H1 (cell line): ENCODE results near the gene COBLL1. TPM values are rescaled to one million over a fixed set of nuclear protein-coding genes. Genes with fewer than 3 reads are reported as not detected.

Source experiments
- CTCF ChIA-PET: fragments of 300-600 bp; sonication (Branson Sonifier 250); formaldehyde crosslinking; loops from one replicate; lab custom pipeline; 2021; ENCODE audit not compliant: partially characterized antibody; lab: Charles Lee
- POLR2A ChIA-PET: fragments of 300-600 bp; sonication (Branson Sonifier 250); formaldehyde crosslinking; loops from one replicate; lab custom pipeline; 2021; ENCODE audit warnings: inconsistent platforms; ENCODE audit not compliant: partially characterized antibody; lab: Charles Lee
- DNase-seq, 2 experiments: peaks; one replicate each; pipeline versions ENCODE4 v3.0.0 to v3.0.0-alpha.2; 2010 to 2022; ENCODE audit warnings: low spot score in 2 of 2, low read depth in 1 of 2, mixed read lengths in 1 of 2
- FAIRE-seq: peaks from 2 replicates; lab custom pipeline; 2011; peaks lifted over from hg19 to GRCh38; lab: Jason Lieb, UNC
- H2AFZ ChIP-seq: 2 replicates; pipeline ENCODE4 v1.8.1; 2012; ENCODE audit warnings: low read length, inconsistent platforms
- H2AK5ac ChIP-seq: 2 replicates; pipeline ENCODE4 v1.6.1; 2013; ENCODE audit warnings: low read depth, low read length
- H2BK120ac ChIP-seq: replicated peaks from 2 replicates; pipeline ENCODE3; 2013; ENCODE audit warnings: low read depth, low read length, inconsistent platforms
- H2BK12ac ChIP-seq: 2 replicates; pipeline ENCODE4 v1.6.1; 2013; ENCODE audit warnings: low read depth, low read length
- H2BK15ac ChIP-seq: 2 replicates; pipeline ENCODE4 v1.6.1; 2013; ENCODE audit warnings: low read length
- H2BK20ac ChIP-seq: 2 replicates; pipeline ENCODE4 v1.6.1; 2013; ENCODE audit warnings: low read length
- H2BK5ac ChIP-seq: 2 replicates; pipeline ENCODE4 v1.6.1; 2013; ENCODE audit warnings: low read depth, low read length
- H3K14ac ChIP-seq: 2 replicates; pipeline ENCODE4 v1.6.1; 2013; ENCODE audit warnings: inconsistent platforms; ENCODE audit not compliant: insufficient read length
- H3K18ac ChIP-seq: 2 replicates; pipeline ENCODE4 v1.6.1; 2013; ENCODE audit warnings: low read length; ENCODE audit errors: extremely low read depth
- H3K23ac ChIP-seq: 2 replicates; pipeline ENCODE4 v1.6.1; 2013; ENCODE audit warnings: inconsistent platforms; ENCODE audit not compliant: insufficient read length
- H3K23me2 ChIP-seq: 2 replicates; pipeline ENCODE4 v1.6.1; 2013; ENCODE audit warnings: low read depth, low read length
- H3K27ac ChIP-seq: 2 replicates; pipeline ENCODE4 v1.6.1; 2011; ENCODE audit warnings: low read depth, low read length, inconsistent platforms
- H3K27me3 ChIP-seq, 4 experiments: replicated peaks in 1 of 4; 1 replicate in 1 of 4; 2 replicates in 3 of 4; pipeline versions ENCODE4 v1.6.1 to v1.8.1; 2011 to 2013; ENCODE audit warnings: low read length in 3 of 4, mild to moderate bottlenecking in 3 of 4, inconsistent platforms in 2 of 4, mixed read lengths in 2 of 4, moderate library complexity in 1 of 4; ENCODE audit not compliant: control insufficient read depth in 3 of 4, insufficient read depth in 3 of 4; ENCODE audit errors: extremely low read depth in 1 of 4
- H3K36me3 ChIP-seq, 4 experiments: 2 replicates each; pipeline versions ENCODE4 v1.6.1 to v1.8.1; 2011 to 2013; ENCODE audit warnings: mild to moderate bottlenecking in 4 of 4, low read length in 3 of 4, moderate library complexity in 2 of 4, control low read depth in 1 of 4, inconsistent platforms in 1 of 4; ENCODE audit not compliant: insufficient read depth in 4 of 4, control insufficient read depth in 2 of 4
- H3K4ac ChIP-seq: replicated peaks from 2 replicates; pipeline ENCODE3; 2013; ENCODE audit warnings: low read length, low read depth, mixed read lengths, inconsistent platforms; ENCODE audit not compliant: insufficient read length
- H3K4me1 ChIP-seq, 4 experiments: replicated peaks in 1 of 4; 1 replicate in 1 of 4; 2 replicates in 3 of 4; pipeline versions ENCODE4 v1.6.1 to v1.8.1; 2011 to 2013; ENCODE audit warnings: low read length in 3 of 4, inconsistent platforms in 2 of 4, mixed read lengths in 1 of 4; ENCODE audit not compliant: insufficient read depth in 4 of 4, control insufficient read depth in 3 of 4
- H3K4me2 ChIP-seq, 2 experiments: 2 replicates each; pipeline versions ENCODE4 v1.6.1 to v1.8.1; 2011 to 2013; ENCODE audit warnings: low read depth in 2 of 2, low read length in 2 of 2, control low read depth in 1 of 2, inconsistent platforms in 1 of 2, mild to moderate bottlenecking in 1 of 2; ENCODE audit not compliant: insufficient read depth in 1 of 2
- H3K4me3 ChIP-seq, 4 experiments: fragments of 200-600, 300-600 bp in 1 of 4; sonication (generic), shearing (Covaris generic), sonication (Bioruptor Twin) in 1 of 4; 2 replicates each; pipeline versions ENCODE4 v1.5.1 to v1.8.1; 2011 to 2016; ENCODE audit warnings: low read length in 4 of 4, low read depth in 3 of 4, control low read depth in 2 of 4, inconsistent platforms in 2 of 4, mild to moderate bottlenecking in 2 of 4, mixed read lengths in 1 of 4, moderate library complexity in 1 of 4; ENCODE audit not compliant: insufficient read depth in 2 of 4; ENCODE audit errors: extremely low read depth in 1 of 4
- H3K56ac ChIP-seq: replicated peaks from 2 replicates; pipeline ENCODE3; 2013; ENCODE audit warnings: low read depth, mild to moderate bottlenecking, mixed read lengths, low read length, inconsistent platforms; ENCODE audit not compliant: insufficient read length
- H3K79me1 ChIP-seq: 2 replicates; pipeline ENCODE4 v1.6.1; 2013; ENCODE audit warnings: low read depth, low read length, control low read depth
- H3K79me2 ChIP-seq, 2 experiments: 2 replicates each; pipeline versions ENCODE4 v1.6.1 to v1.8.1; 2012 to 2013; ENCODE audit warnings: low read length in 2 of 2, mild to moderate bottlenecking in 2 of 2, inconsistent platforms in 1 of 2; ENCODE audit not compliant: insufficient read depth in 2 of 2, control insufficient read depth in 1 of 2
- H3K9ac ChIP-seq, 4 experiments: replicated peaks in 1 of 4; 1 replicate in 1 of 4; 2 replicates in 3 of 4; pipeline versions ENCODE4 v1.6.1 to v1.8.1; 2011 to 2013; ENCODE audit warnings: low read depth in 3 of 4, low read length in 3 of 4, control low read depth in 2 of 4, mild to moderate bottlenecking in 2 of 4, moderate library complexity in 2 of 4, inconsistent platforms in 1 of 4; ENCODE audit errors: extremely low read depth in 1 of 4
- H3K9me3 ChIP-seq, 2 experiments: 2 replicates each; pipeline versions ENCODE4 v1.6.1 to v1.8.1; 2012 to 2013; ENCODE audit warnings: mild to moderate bottlenecking in 2 of 2, moderate library complexity in 2 of 2, control low read depth in 1 of 2, inconsistent platforms in 1 of 2, low read depth in 1 of 2, low read length in 1 of 2, mixed read lengths in 1 of 2; ENCODE audit not compliant: insufficient read depth in 2 of 2
- H4K20me1 ChIP-seq, 2 experiments: replicated peaks in 1 of 2; 2 replicates each; pipeline versions ENCODE3 to v1.8.1; 2011 to 2013; ENCODE audit warnings: inconsistent platforms in 2 of 2, low read length in 2 of 2, mild to moderate bottlenecking in 1 of 2; ENCODE audit not compliant: insufficient read depth in 2 of 2, control insufficient read depth in 1 of 2
- H4K5ac ChIP-seq: 2 replicates; pipeline ENCODE4 v1.6.1; 2013; ENCODE audit warnings: low read length, low read depth, mixed read lengths, inconsistent platforms; ENCODE audit not compliant: insufficient read length
- H4K8ac ChIP-seq: 2 replicates; pipeline ENCODE4 v1.8.0; 2013; ENCODE audit warnings: mild to moderate bottlenecking, moderate library complexity, low read length, inconsistent platforms; ENCODE audit not compliant: insufficient read depth; ENCODE audit errors: extremely low read depth
- H4K91ac ChIP-seq: replicated peaks from 2 replicates; pipeline ENCODE3; 2013; ENCODE audit warnings: low read length, mixed read lengths, inconsistent platforms; ENCODE audit not compliant: insufficient read length
- BRCA1 ChIP-seq: IDR thresholded peaks from 2 replicates; pipeline ENCODE4 v1.6.1; 2012; ENCODE audit warnings: low read depth, low read length, improper control_type of control experiment
- CEBPB ChIP-seq: IDR thresholded peaks from 2 replicates; pipeline ENCODE4 v1.6.1; 2012; ENCODE audit warnings: low read depth, low read length
- JUN ChIP-seq: IDR thresholded peaks from 2 replicates; pipeline ENCODE4 v1.6.1; 2011; ENCODE audit warnings: low read depth, mild to moderate bottlenecking, improper control_type of control experiment, low read length
- KDM5A ChIP-seq: fragments of 200-600 bp; IDR thresholded peaks from 2 replicates; pipeline ENCODE4 v1.7.1; 2012; ENCODE audit warnings: mild to moderate bottlenecking, low read length, inconsistent platforms, mixed read lengths
- POLR2A ChIP-seq, 2 experiments: IDR thresholded peaks; 1 replicate in 1 of 2; 2 replicates in 1 of 2; pipeline ENCODE4 v1.6.1; 2011; ENCODE audit warnings: low read depth in 2 of 2, low read length in 2 of 2, mild to moderate bottlenecking in 2 of 2; ENCODE audit errors: control extremely low read depth in 1 of 2
- POLR2AphosphoS5 ChIP-seq: IDR thresholded peaks from 2 replicates; pipeline ENCODE4 v1.6.1; 2011; ENCODE audit warnings: low read depth, low read length
- SP2 ChIP-seq: IDR thresholded peaks from 2 replicates; pipeline ENCODE4 v1.6.1; 2012; ENCODE audit warnings: mild to moderate bottlenecking, low read length, inconsistent platforms
- TAF1 ChIP-seq: IDR thresholded peaks from 2 replicates; pipeline ENCODE4 v1.6.1; 2011; ENCODE audit warnings: mild to moderate bottlenecking, low read depth, low read length
- TCF12 ChIP-seq: IDR thresholded peaks from 2 replicates; pipeline ENCODE4 v1.6.1; 2011; ENCODE audit warnings: low read depth, mild to moderate bottlenecking, low read length
- TEAD4 ChIP-seq: IDR thresholded peaks from 2 replicates; pipeline ENCODE4 v1.6.1; 2012; ENCODE audit warnings: low read depth, low read length, inconsistent platforms, mixed read lengths
- WGBS, 2 experiments: shearing (Covaris generic) in 1 of 2; methylation state at CpG; one replicate each; pipeline versions ENCODE4 v1.1.6 to v1.1.7; 2013 to 2015; ENCODE audit warnings: low lambda C conversion rate in 2 of 2, mixed read lengths in 2 of 2, inconsistent platforms in 1 of 2, low coverage in 1 of 2, missing lambda C conversion rate in 1 of 2; ENCODE audit not compliant: insufficient replicate concordance in 2 of 2, insufficient coverage in 1 of 2, insufficient read length in 1 of 2; ENCODE audit errors: extremely low coverage in 1 of 2, missing lambda C conversion rate in 1 of 2; 5-methylcytosine and 5-hydroxymethylcytosine counted together
- polyA plus RNA-seq, 7 experiments: library from polyadenylated mRNA; depleted of rRNA in 3 of 7; stranded (reverse) in 5 of 7; unstranded in 2 of 7; fragments of >200 nt in 5 of 7; fragments of 200-250 nt in 2 of 7; gene quantifications; 1 replicate in 5 of 7; 2 replicates in 1 of 7; 4 replicates in 1 of 7; pipeline versions ENCODE4 v1.2.1 to v1.2.3, GENCODE V29; 2011 to 2013; ENCODE audit warnings: missing spikeins in 2 of 7, mixed read lengths in 2 of 7
- total RNA-seq: library from RNA; stranded (reverse); fragmentation: NEBNext Ultra II Directional; extraction: Animal tissue kit (Norgen Biotek cat#: 25700); gene quantifications from 2 replicates; pipeline ENCODE4 v1.2.1, GENCODE V29; 2021
- TF ChIP-seq, protein P1 (sequence below): IDR thresholded peaks from 2 replicates; pipeline ENCODE4 v1.6.1; 2012; ENCODE audit warnings: inconsistent platforms

Gene COBLL1
- total and polyA plus RNA-seq, 2 of the 8 experiments (the other 6 are each of a cell fraction or from before 2014, with no cell fraction given) = 2.2 to 6.2 TPM

DNA sequence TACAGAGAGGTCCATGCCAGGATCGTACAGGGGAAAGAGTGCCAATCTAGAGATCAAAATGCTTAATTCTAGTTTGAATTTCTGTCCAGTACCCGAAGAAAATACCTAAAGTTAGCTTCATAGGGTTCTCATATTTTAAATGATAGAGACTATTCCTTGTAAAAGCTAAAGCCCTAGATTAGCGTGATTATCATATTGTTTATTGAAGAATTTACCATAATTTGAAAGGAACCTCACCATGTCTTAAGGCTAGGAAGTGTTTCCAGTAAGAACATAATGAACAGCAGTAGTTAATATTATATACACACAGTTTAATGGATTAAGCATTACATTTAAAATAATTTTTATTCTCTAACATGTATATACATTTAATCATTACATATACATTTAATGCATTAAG is 68.5 kb downstream of the COBLL1 start:
- POLR2A ChIA-PET = no interaction called here
- no peak overlapping the region for H3K56ac ChIP-seq
- H3K4ac ChIP-seq = no peak overlapping the region
- H3K18ac ChIP-seq = no peak overlapping the region
- H3K27ac ChIP-seq = no peak overlapping the region
- FAIRE-seq (no peak), DNase-seq (no peak)
- H2BK120ac ChIP-seq = no peak overlapping the region
- H4K20me1 ChIP-seq = no peaks in the 10 kb centered on the region
- H2AFZ ChIP-seq = no peak overlapping the region
- 87% methylated on average over 3 of the region's 3 CpGs; no CpG with 5 or more reads in 1 of the 2 experiments for WGBS, 2 experiments
- H3K9ac ChIP-seq = no peak overlapping the region
- H4K91ac ChIP-seq = no peak overlapping the region
- no peak overlapping the region for H2BK15ac ChIP-seq
- H3K4me2 ChIP-seq = no peak overlapping the region
- no peak overlapping the region for H2BK12ac ChIP-seq
- no peak overlapping the region for H3K23ac ChIP-seq
- H3K4me3 ChIP-seq = no peak overlapping the region
- no peaks in the 10 kb centered on the region for H3K79me1 ChIP-seq
- no peaks in the 10 kb centered on the region for H3K27me3 ChIP-seq
- H3K36me3 ChIP-seq = no peaks in the 10 kb centered on the region
- no peaks in the 10 kb centered on the region for H3K9me3 ChIP-seq
- H3K4me1 ChIP-seq = no peaks in the 10 kb centered on the region
- H4K8ac ChIP-seq = no peak overlapping the region
- CTCF ChIA-PET = interaction anchor here (0.8 kb wide), 1 partner anchor 589 kb away, joined by 3 read pairs; no protein-coding TSS in a partner anchor
- H2BK5ac ChIP-seq = no peak overlapping the region
- TF ChIP-seq TAF1 (no peak), SP2 (no peak), KDM5A (no peak), TEAD4 (no peak), POLR2A (IDR thresholded peaks at IDR 0.05; ENCODE audit: control extremely low read depth in 1 of 2, low read depth in 2 of 2, low read length in 2 of 2) (no peak), TCF12 (no peak), JUN (no peak), POLR2AphosphoS5 (no peak), CEBPB (no peak), BRCA1 (no peak)
- TF ChIP-seq, protein P1, sequence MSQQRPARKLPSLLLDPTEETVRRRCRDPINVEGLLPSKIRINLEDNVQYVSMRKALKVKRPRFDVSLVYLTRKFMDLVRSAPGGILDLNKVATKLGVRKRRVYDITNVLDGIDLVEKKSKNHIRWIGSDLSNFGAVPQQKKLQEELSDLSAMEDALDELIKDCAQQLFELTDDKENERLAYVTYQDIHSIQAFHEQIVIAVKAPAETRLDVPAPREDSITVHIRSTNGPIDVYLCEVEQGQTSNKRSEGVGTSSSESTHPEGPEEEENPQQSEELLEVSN = no peak
- H2BK20ac ChIP-seq = no peak overlapping the region
- no peaks in the 10 kb centered on the region for H3K23me2 ChIP-seq
- no peak overlapping the region for H4K5ac ChIP-seq
- no peaks in the 10 kb centered on the region for H3K79me2 ChIP-seq
- no peak overlapping the region for H2AK5ac ChIP-seq
- no peak overlapping the region for H3K14ac ChIP-seq
